Body of pancreas (tissue), 4 donors: Measurements from ENCODE around the gene TFAP2B.

Source experiments
- CTCF ChIP-seq, 7 experiments: fragments of 450-650 bp in 4 of 7; fragments of 200-600 bp in 3 of 7; sonication (generic) in 3 of 7; IDR thresholded peaks; one replicate each; pipeline ENCODE4 v1.5.1; 2016 to 2019; ENCODE audit warnings: antibody characterized with exemption in 7 of 7
- POLR2A ChIP-seq, 3 donors: fragments of 450-650 bp; IDR thresholded peaks; one replicate each; pipeline ENCODE4 v1.6.1; 2016; ENCODE audit warnings: antibody characterized with exemption in 3 of 3, mild to moderate bottlenecking in 2 of 3

DNA sequence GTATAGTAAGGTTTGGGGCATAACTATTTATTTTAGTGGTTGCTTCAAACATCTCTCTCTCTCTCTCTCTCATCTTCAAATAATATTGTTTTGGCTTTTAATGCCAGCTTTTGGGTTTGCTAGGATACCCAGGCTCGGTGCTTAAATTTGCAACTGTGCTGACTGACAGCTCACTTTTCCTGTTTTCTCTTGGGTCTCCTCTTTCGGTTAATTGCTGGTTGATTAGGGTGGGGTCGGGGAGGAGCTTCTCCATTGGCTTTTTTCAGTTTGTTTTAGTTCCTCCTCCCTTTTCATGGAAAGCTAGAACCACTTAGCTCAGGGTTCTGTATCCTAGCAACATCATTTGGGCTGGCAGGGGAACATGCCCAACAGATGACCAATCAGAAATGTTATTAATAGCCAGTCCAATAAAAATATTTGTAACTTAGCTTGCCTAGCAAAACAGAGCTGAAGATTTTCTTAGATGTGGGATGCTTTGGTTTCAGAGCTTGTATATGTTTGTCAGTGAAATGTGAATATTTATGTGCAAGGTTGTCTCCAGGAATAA is 11.3 kb downstream of the TFAP2B start:
- TF ChIP-seq POLR2A (IDR thresholded peaks at IDR 0.05), result no peak
- no peak for TF ChIP-seq CTCF (IDR thresholded peaks at IDR 0.05)
